Measurements from ENCODE around the gene SAG. TPM values are rescaled to one million over a fixed set of nuclear protein-coding genes. Genes with fewer than 3 reads are reported as not detected.

SAG gene
- total and polyA plus RNA-seq, 2 experiments from 2014 or later: not detected

DNA sequence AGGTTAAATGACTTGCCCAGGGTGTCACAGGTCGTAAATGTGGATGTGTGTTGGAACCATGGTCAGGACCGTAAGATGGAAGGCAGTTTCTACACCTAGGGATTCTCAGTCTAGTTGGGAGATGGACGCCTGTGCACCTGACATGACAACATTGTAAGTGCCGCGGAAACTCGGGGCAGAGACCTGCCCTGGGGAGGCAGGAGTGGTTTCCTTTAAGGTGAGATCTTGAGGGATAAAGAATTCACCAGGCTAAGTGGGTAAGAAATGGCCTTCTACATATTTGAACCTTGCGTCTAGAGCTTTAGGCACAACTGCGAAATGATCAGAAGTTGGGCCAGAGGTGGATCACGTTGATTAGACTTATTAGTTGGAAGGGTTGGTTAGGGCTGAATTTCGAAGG lies 48.3 kb downstream of the SAG start:
- Histone ChIP-seq H3K27ac (ENCODE audit: low read depth) (no peak overlapping the region), H3K4me2 (peak overlapping the region; percentile 92), H3K79me2 (replicated peaks; ENCODE audit: insufficient read depth) (peaks cover 50% of the 10 kb centered on the region), H3K9me2 (ENCODE audit: insufficient read depth) (no peaks in the 10 kb centered on the region), H2AFZ (no peak overlapping the region), H4K20me1 (replicated peaks; ENCODE audit: insufficient read depth) (peaks cover 20% of the 10 kb centered on the region), H3K4me3 (peak overlapping the region; percentile 85; the same call in 1 of the 2 replicates), H3K27me3 (ENCODE audit: insufficient read depth) (peaks cover 32% of the 10 kb centered on the region), H3K4me1 (ENCODE audit: insufficient read depth) (peaks cover 5% of the 10 kb centered on the region; the same call in 1 of the 2 replicates), H3K36me3 (ENCODE audit: insufficient read depth) (no peaks in the 10 kb centered on the region), H3F3A (replicated peaks; ENCODE audit: low read depth) (no peaks in the 10 kb centered on the region)
- no peaks in the 10 kb centered on the region for H3K36me3 Mint-ChIP-seq (ENCODE audit: low read depth)
- no peak overlapping the region for H3K27ac Mint-ChIP-seq
- no peak for ATAC-seq
- no peak for DNase-seq (ENCODE audit: low spot score)
- H3K27me3 Mint-ChIP-seq (ENCODE audit: insufficient read depth, low read depth, poor library complexity): peaks cover 29% of the 10 kb centered on the region
- no peaks in the 10 kb centered on the region; the same call in 2 of the 3 replicates for H3K9me3 Mint-ChIP-seq
- H3K4me1 Mint-ChIP-seq: peaks cover 25% of the 10 kb centered on the region
- H3K4me3 Mint-ChIP-seq: peak overlapping the region; percentile 80
- TF ChIP-seq, protein P1, sequence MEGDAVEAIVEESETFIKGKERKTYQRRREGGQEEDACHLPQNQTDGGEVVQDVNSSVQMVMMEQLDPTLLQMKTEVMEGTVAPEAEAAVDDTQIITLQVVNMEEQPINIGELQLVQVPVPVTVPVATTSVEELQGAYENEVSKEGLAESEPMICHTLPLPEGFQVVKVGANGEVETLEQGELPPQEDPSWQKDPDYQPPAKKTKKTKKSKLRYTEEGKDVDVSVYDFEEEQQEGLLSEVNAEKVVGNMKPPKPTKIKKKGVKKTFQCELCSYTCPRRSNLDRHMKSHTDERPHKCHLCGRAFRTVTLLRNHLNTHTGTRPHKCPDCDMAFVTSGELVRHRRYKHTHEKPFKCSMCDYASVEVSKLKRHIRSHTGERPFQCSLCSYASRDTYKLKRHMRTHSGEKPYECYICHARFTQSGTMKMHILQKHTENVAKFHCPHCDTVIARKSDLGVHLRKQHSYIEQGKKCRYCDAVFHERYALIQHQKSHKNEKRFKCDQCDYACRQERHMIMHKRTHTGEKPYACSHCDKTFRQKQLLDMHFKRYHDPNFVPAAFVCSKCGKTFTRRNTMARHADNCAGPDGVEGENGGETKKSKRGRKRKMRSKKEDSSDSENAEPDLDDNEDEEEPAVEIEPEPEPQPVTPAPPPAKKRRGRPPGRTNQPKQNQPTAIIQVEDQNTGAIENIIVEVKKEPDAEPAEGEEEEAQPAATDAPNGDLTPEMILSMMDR (conservative IDR thresholded peaks at IDR 0.05; ENCODE audit: low read depth in 2 of 2): no peak
- TF ChIP-seq POLR2AphosphoS5 (IDR thresholded peaks at IDR 0.05; ENCODE audit: low read depth) (no peak), EZH2phosphoT487 (IDR thresholded peaks at IDR 0.05; ENCODE audit: unreplicated experiment) (no peak), REST (IDR thresholded peaks at IDR 0.05; ENCODE audit: unreplicated experiment) (no peak), CREB1 (CRISPR knock-in tag; IDR thresholded peaks at IDR 0.05; ENCODE audit: low read depth) (no peak), EZH2 (IDR thresholded peaks at IDR 0.05; ENCODE audit: low read depth, unreplicated experiment) (no peak), ZNF331 (CRISPR knock-in tag; IDR thresholded peaks at IDR 0.05; ENCODE audit: low read depth) (no peak), JUNB (IDR thresholded peaks at IDR 0.05; ENCODE audit: unreplicated experiment) (no peak), ETS1 (IDR thresholded peaks at IDR 0.05) (no peak), NANOG (IDR thresholded peaks at IDR 0.05; ENCODE audit: borderline replicate concordance) (no peak)
- TF ChIP-seq, protein P2, sequence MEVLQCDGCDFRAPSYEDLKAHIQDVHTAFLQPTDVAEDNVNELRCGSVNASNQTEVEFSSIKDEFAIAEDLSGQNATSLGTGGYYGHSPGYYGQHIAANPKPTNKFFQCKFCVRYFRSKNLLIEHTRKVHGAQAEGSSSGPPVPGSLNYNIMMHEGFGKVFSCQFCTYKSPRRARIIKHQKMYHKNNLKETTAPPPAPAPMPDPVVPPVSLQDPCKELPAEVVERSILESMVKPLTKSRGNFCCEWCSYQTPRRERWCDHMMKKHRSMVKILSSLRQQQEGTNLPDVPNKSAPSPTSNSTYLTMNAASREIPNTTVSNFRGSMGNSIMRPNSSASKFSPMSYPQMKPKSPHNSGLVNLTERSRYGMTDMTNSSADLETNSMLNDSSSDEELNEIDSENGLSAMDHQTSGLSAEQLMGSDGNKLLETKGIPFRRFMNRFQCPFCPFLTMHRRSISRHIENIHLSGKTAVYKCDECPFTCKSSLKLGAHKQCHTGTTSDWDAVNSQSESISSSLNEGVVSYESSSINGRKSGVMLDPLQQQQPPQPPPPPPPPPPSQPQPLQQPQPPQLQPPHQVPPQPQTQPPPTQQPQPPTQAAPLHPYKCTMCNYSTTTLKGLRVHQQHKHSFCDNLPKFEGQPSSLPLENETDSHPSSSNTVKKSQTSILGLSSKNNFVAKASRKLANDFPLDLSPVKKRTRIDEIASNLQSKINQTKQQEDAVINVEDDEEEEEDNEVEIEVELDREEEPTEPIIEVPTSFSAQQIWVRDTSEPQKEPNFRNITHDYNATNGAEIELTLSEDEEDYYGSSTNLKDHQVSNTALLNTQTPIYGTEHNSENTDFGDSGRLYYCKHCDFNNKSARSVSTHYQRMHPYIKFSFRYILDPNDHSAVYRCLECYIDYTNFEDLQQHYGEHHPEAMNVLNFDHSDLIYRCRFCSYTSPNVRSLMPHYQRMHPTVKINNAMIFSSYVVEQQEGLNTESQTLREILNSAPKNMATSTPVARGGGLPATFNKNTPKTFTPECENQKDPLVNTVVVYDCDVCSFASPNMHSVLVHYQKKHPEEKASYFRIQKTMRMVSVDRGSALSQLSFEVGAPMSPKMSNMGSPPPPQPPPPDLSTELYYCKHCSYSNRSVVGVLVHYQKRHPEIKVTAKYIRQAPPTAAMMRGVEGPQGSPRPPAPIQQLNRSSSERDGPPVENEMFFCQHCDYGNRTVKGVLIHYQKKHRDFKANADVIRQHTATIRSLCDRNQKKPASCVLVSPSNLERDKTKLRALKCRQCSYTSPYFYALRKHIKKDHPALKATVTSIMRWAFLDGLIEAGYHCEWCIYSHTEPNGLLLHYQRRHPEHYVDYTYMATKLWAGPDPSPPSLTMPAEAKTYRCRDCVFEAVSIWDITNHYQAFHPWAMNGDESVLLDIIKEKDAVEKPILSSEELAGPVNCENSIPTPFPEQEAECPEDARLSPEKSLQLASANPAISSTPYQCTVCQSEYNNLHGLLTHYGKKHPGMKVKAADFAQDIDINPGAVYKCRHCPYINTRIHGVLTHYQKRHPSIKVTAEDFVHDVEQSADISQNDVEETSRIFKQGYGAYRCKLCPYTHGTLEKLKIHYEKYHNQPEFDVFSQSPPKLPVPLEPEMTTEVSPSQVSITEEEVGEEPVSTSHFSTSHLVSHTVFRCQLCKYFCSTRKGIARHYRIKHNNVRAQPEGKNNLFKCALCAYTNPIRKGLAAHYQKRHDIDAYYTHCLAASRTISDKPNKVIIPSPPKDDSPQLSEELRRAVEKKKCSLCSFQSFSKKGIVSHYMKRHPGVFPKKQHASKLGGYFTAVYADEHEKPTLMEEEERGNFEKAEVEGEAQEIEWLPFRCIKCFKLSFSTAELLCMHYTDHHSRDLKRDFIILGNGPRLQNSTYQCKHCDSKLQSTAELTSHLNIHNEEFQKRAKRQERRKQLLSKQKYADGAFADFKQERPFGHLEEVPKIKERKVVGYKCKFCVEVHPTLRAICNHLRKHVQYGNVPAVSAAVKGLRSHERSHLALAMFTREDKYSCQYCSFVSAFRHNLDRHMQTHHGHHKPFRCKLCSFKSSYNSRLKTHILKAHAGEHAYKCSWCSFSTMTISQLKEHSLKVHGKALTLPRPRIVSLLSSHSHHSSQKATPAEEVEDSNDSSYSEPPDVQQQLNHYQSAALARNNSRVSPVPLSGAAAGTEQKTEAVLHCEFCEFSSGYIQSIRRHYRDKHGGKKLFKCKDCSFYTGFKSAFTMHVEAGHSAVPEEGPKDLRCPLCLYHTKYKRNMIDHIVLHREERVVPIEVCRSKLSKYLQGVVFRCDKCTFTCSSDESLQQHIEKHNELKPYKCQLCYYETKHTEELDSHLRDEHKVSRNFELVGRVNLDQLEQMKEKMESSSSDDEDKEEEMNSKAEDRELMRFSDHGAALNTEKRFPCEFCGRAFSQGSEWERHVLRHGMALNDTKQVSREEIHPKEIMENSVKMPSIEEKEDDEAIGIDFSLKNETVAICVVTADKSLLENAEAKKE (CRISPR knock-in tag; IDR thresholded peaks at IDR 0.05): no peak
